ENCODE measurements around the gene C1QTNF7.

DNA sequence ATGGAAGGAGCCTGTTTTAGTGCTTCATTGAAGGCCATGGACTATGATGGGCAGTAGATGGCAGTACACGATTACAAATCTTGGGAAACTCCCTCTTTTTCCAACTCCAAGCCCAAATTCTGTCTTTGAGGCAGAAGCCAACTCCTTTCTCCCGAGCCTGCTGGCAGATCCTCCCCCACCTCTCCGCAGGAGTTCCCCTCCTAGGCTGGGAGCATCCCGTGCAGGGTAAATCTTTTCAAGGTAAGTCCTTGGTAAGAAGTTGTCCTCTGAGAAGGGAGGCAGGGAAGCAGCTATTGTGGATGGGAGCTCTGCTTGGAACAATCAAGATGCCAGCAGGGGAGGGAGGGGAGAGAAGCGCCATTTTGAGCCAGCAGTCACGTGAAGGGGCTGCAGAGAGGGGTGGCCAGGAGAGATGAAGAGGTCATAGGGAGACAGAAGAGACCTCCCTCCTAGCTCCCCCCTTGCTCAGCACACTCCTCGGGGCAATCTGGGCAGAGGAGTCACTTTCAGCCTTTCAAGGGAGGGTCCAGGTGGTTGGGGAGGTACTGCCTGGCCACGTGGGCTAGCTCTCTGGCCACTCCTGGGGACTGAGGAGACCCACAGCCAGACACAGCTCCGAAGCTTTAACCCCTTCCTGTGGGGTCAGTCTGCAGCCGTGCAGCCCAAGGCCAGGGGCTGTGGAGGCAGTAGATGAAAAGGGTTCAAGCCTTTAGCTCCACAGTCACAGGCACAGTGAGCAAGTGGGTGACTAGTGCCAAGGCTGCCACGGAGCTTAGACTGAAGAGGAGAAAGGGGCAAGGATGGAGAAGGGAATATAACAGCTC lies 51.5 kb downstream of the C1QTNF7 start:
- TF ChIP-seq POLR2A (IDR thresholded peaks at IDR 0.05) (no peak), POLR2AphosphoS5 (IDR thresholded peaks at IDR 0.05) (peak; percentile 35)
- TF ChIP-seq, protein P1, sequence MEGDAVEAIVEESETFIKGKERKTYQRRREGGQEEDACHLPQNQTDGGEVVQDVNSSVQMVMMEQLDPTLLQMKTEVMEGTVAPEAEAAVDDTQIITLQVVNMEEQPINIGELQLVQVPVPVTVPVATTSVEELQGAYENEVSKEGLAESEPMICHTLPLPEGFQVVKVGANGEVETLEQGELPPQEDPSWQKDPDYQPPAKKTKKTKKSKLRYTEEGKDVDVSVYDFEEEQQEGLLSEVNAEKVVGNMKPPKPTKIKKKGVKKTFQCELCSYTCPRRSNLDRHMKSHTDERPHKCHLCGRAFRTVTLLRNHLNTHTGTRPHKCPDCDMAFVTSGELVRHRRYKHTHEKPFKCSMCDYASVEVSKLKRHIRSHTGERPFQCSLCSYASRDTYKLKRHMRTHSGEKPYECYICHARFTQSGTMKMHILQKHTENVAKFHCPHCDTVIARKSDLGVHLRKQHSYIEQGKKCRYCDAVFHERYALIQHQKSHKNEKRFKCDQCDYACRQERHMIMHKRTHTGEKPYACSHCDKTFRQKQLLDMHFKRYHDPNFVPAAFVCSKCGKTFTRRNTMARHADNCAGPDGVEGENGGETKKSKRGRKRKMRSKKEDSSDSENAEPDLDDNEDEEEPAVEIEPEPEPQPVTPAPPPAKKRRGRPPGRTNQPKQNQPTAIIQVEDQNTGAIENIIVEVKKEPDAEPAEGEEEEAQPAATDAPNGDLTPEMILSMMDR (IDR thresholded peaks at IDR 0.05) = peak; percentile 51 to 75 (median 74)
